Activated CD8-positive, alpha-beta memory T cell treated with anti-CD3 and anti-CD28 coated beads, Interleukin-2, amount 50 U/mL, for 24 hours (primary cell): ENCODE measurements around the gene PACC1.
"Not testable (repeated sequence)": the region's sequence is repeated elsewhere in the genome, so short reads cannot be mapped to it uniquely, and the experiment has no call there.

ENCODE experiments used
- DNase-seq: peaks from one replicate; pipeline ENCODE4 v3.0.0-alpha.2; 2020; ENCODE audit errors: extremely low read depth

The PACC1 gene

GRCh38 chr1:212395678-212396437 lies 18.8 kb downstream of the PACC1 start:
- DNase-seq, result not testable (repeated sequence)

GRCh38 chr1:212388985-212389716 lies 25.5 kb downstream of the PACC1 start:
- DNase-seq, result no peak

DNA sequence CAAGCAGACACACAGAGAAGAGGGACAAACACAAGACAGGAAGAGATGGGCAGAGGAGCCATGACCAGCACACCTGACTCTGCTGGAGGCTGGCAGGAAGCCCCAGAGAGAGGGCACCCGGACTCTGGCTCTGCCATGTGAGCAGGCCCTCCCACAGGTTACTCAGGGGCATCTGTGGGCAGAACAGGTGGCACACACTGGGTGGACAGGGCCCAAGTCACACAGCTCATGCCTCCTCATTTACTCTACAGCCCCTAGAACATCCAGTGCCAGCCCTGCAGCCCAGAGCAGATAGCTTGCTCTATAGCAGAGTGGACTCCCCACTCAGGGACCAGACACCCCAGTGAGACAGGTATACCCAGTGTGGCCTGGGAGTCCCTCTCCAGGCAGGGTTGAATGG lies 28.7 kb downstream of the PACC1 start:
- no peak for DNase-seq

- no peak for DNase-seq
Observed at GRCh38 chr1:212381397-212382035, 33.2 kb downstream of the PACC1 start.

- no peak for DNase-seq
Observed at GRCh38 chr1:212379366-212379765, 35.3 kb downstream of the PACC1 start.

- no peak for DNase-seq
Observed at GRCh38 chr1:212377644-212378043, 37.0 kb downstream of the PACC1 start.

DNA sequence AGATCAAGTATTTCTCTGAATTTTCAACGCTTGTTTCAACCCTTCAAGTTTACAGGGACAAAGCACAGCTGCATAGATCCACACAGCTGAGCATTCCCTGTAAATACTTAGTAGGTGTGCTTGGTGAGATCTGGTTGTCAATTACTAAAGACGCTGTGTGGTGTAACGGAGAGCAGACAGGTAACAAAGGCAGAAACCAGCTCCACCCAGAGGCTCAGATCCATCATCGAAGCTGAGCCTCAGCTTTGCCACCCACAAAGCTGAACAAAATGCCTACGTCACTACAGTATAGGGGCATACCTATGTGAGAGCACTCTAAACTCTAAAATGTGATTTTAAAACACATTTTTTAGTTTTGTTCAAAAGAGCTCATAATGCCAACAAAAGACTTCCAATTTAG lies 38.7 kb downstream of the PACC1 start:
- no peak for DNase-seq

DNA sequence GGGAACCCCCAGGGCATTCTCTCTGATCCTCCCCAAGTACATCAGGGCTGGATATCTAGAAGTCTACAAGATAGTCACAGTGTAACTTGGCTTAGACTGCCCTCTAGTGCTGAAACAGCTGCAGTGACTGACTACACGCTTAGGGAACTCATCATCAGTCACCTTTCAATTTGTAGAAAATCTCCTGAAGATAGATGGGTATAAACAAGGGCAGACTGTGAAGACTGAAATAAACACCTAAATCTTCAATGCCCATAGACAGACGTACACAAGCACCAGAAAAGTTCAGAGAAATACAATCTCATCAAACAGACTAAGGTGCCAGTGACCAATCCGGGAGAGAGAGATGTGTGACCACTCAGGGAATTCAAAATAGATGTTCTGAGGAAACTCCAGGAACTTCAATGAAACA lies 46.6 kb downstream of the PACC1 start:
- no peak for DNase-seq

GRCh38 chr1:212367474-212368072 lies 47.1 kb downstream of the PACC1 start:
- no peak for DNase-seq

DNA sequence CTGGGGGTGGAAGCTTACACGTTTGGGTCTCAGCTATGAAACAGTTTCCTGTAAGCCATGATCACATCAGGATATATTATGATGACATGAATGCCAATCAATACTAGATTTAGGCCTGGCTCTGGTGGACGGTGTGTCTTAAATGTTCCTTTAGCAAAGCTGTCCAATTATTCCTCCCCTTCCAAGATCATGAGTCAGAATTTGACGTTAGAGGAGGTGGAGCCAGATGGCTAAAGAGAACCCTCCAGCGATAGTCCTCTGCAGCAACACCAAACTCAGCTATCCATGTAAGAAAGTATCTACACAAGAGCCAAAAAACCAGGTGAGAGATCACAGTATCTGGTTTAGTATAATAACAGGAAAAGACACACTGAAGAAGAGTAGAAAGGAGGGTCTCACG lies 47.8 kb downstream of the PACC1 start:
- DNase-seq, result no peak

- no peak for DNase-seq
Observed at GRCh38 chr1:212364985-212365384, 49.7 kb downstream of the PACC1 start.

- DNase-seq, result no peak
Observed at GRCh38 chr1:212359794-212360479, 54.7 kb downstream of the PACC1 start.

- no peak for DNase-seq
Observed at GRCh38 chr1:212355230-212355969, 59.3 kb downstream of the PACC1 start.

- DNase-seq, result no peak
Observed at GRCh38 chr1:212354464-212354863, 60.2 kb downstream of the PACC1 start.

DNA sequence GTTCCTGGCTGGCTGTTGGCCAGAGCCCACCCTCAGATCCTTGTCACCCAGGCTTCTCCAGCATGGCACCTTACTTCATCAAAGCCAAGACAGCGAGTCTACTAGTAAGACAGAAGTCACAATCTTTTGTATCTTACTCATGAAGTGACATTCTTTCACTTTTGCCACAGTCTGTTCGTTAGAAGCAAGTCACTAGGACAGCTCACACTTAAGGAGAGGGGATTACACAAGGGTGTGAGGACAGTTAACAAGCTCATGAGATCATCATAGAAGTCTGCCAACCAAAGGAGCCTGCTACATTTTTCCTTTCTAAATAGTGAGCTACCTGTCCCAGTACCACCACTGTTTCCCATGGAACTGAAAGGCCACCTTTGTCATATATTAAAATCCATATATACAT lies 61.5 kb downstream of the PACC1 start:
- no peak for DNase-seq

DNA sequence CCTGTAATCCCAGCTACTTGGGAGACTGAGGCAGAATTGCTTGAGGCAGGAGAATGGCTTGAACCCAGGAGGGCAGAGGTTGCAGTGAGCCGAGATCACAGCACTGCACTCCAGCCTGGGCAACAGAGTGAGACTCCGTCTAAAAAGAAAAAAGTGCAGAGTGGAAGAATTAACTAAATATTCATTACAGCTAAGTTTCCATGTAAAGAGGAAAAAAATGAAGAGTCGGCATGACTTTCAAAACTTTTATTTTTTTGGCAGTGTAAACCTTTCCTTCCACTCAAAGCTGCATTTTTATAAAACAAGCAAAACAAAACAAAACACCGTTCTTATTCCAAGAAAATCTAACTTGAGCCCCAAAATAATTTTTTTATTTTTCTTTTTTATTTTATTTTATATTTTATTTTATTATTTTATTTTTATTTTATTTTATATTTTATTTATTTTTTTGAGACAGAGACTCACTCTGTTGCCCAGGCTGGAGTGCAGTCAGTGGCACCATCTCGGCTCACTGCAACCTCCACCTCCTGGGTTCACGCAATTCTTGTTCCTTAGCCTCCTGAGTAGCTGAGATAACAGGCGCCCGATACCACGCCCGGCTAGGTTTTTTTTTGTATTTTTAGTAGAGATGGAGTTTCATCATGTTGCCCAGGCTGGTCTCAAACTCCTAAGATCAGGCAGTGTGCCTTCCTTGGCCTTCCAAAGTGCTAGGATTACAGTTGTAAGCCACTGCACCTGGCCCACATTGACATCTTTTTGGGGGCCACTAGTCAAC lies 62.9 kb downstream of the PACC1 start:
- DNase-seq, result no peak

- DNase-seq, result no peak
Observed at GRCh38 chr1:212346601-212347000, 68.1 kb downstream of the PACC1 start.

DNA sequence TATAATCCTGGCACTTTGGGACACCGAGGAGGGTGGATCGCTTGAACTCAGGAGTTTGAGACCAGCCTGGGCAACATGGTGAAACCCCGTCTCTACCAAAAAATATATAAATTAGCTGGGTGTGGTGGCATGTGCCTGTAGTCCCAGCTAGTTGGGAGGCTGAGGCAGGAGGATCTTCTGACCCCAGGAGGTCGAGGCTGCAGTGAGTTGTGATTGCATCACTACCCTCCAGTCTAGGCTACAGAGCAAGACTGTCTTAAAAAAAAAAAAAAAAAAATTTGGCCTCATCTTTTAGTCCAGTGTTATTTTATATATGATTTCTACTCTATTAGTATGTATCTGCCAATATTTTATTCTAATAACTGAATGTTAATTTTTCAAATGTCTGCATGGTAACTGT lies 69.8 kb downstream of the PACC1 start:
- no peak for DNase-seq

DNA sequence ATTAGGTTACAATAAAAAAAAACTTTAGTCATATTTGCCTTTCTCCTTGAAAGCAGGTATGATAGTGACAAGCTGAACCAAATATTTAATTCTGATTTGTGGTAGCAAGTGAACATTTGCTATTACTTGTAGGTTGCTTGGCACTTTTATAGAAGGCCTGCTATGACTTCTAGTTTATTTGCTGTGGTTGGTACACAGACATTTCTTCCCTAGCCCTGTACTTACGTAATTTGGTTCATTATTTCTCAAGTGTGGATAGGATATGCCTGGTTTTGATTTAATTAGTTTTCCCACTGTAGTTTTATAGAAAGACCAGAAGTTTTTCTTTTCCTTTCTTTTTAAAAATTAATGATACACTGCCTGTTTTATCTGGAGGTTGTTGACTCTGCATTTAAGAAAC lies 73.6 kb downstream of the PACC1 start:
- no peak for DNase-seq

GRCh38 chr1:212329105-212329504 lies 85.6 kb downstream of the PACC1 start:
- DNase-seq, result no peak
